Activated effector memory CD4-positive, alpha-beta T cell treated with anti-CD3 and anti-CD28 coated beads, Interleukin-2, amount 50 U/mL, for 16 hours (primary cell): ENCODE data around the gene CLDN24.

Experiments
- DNase-seq: peaks from one replicate; pipeline ENCODE4 v3.0.0-alpha.2; 2020

The CLDN24 gene

GRCh38 chr4:183322326-183322725 is at the start of gene CLDN24:
Gene CLDN24 (minus strand): TSS chr4:183322426. CDS start chr4:183322426, 0 bp downstream.
- DNase-seq, result no peak

- no peak for DNase-seq
These were observed 48.6 kb upstream of the CLDN24 start for GRCh38 chr4:183370786-183371185.

- no peak for DNase-seq
These were observed 46.8 kb upstream of the CLDN24 start for GRCh38 chr4:183369073-183369472.

- no peak for DNase-seq
These were observed 44.1 kb upstream of the CLDN24 start for GRCh38 chr4:183366206-183366835.

GRCh38 chr4:183364025-183364424 is 41.8 kb upstream of the CLDN24 start:
- DNase-seq, result no peak

GRCh38 chr4:183362916-183363542 is 40.8 kb upstream of the CLDN24 start:
- DNase-seq, result no peak

GRCh38 chr4:183362036-183362435 is 39.8 kb upstream of the CLDN24 start:
- DNase-seq, result no peak

GRCh38 chr4:183360161-183360919 is 38.1 kb upstream of the CLDN24 start:
- DNase-seq, result no peak

GRCh38 chr4:183358215-183358755 is 36.1 kb upstream of the CLDN24 start:
- no peak for DNase-seq

- DNase-seq, result no peak
These were observed 34.9 kb upstream of the CLDN24 start for GRCh38 chr4:183356931-183357675.

GRCh38 chr4:183356173-183356830 is 34.1 kb upstream of the CLDN24 start:
- no peak for DNase-seq

- DNase-seq, result no peak
These were observed 33.2 kb upstream of the CLDN24 start for GRCh38 chr4:183355405-183355804.

- DNase-seq, result no peak
These were observed 32.0 kb upstream of the CLDN24 start for GRCh38 chr4:183354219-183354618.

GRCh38 chr4:183353557-183353956 is 31.3 kb upstream of the CLDN24 start:
- no peak for DNase-seq

- DNase-seq, result no peak
These were observed 30.3 kb upstream of the CLDN24 start for GRCh38 chr4:183352546-183352945.

- no peak for DNase-seq
These were observed 28.3 kb upstream of the CLDN24 start for GRCh38 chr4:183350317-183351071.

- no peak for DNase-seq
These were observed 27.4 kb upstream of the CLDN24 start for GRCh38 chr4:183349673-183350072.

GRCh38 chr4:183348706-183349659 is 26.8 kb upstream of the CLDN24 start:
- no peak for DNase-seq

GRCh38 chr4:183348136-183348535 is 25.9 kb upstream of the CLDN24 start:
- DNase-seq, result no peak

GRCh38 chr4:183347566-183347965 is 25.3 kb upstream of the CLDN24 start:
- DNase-seq, result no peak

- DNase-seq, result no peak
These were observed 24.9 kb upstream of the CLDN24 start for GRCh38 chr4:183347146-183347545.
